Smooth muscle cell (in vitro differentiated cells): ENCODE data around the gene NECAB2. TPM values are rescaled to one million over a fixed set of nuclear protein-coding genes. Genes with fewer than 3 reads are reported as not detected.

Source experiments
- DNase-seq: peaks from one replicate; lab custom pipeline; 2025; ENCODE audit not compliant: unreplicated experiment; lab: John Stamatoyannopoulos, UW
- H2AFZ ChIP-seq: fragments of 200-600 bp; sonication (generic); 2 replicates; pipeline ENCODE4 v1.6.0; 2016; ENCODE audit warnings: antibody characterized with exemption, low read depth, mild to moderate bottlenecking
- H3F3A ChIP-seq: fragments of 200-600 bp; sonication (generic); 2 replicates; pipeline ENCODE4 v1.6.0; 2017; ENCODE audit warnings: antibody characterized with exemption, low read depth
- H3K27ac ChIP-seq: fragments of 200-600 bp; sonication (generic); 2 replicates; pipeline ENCODE4 v1.5.1; 2016; ENCODE audit warnings: low read depth, mild to moderate bottlenecking
- H3K27me3 ChIP-seq: fragments of 200-600 bp; sonication (generic); 2 replicates; pipeline ENCODE4 v1.6.1; 2016; ENCODE audit warnings: low read depth, mild to moderate bottlenecking
- H3K36me3 ChIP-seq: fragments of 200-600 bp; sonication (generic); 2 replicates; pipeline ENCODE4 v1.5.1; 2016; ENCODE audit warnings: low read depth
- H3K4me1 ChIP-seq: fragments of 200-600 bp; sonication (generic); 2 replicates; pipeline ENCODE4 v1.5.1; 2016; ENCODE audit warnings: low read depth
- H3K4me2 ChIP-seq: fragments of 200-600 bp; sonication (generic); 2 replicates; pipeline ENCODE4 v1.6.0; 2016; ENCODE audit warnings: mild to moderate bottlenecking
- H3K4me3 ChIP-seq: fragments of 200-600 bp; sonication (generic); 2 replicates; pipeline ENCODE4 v1.5.1; 2016; ENCODE audit warnings: mild to moderate bottlenecking
- H3K79me2 ChIP-seq: fragments of 200-600 bp; sonication (generic); 2 replicates; pipeline ENCODE4 v1.6.0; 2016; ENCODE audit warnings: low read depth, mild to moderate bottlenecking
- H3K9ac ChIP-seq: fragments of 200-600 bp; sonication (generic); 2 replicates; pipeline ENCODE4 v1.6.0; 2016; ENCODE audit warnings: low read depth
- H3K9me3 ChIP-seq: fragments of 200-600 bp; sonication (generic); replicated peaks from 2 replicates; pipeline ENCODE4 v1.5.1; 2016; ENCODE audit warnings: low read depth
- H4K20me1 ChIP-seq: fragments of 200-600 bp; sonication (generic); 2 replicates; pipeline ENCODE4 v1.6.0; 2016; ENCODE audit warnings: low read depth
- WGBS: methylation state at CpG from one replicate; pipeline ENCODE4 v1.1.7; 2016; ENCODE audit warnings: low lambda C conversion rate; 5-methylcytosine and 5-hydroxymethylcytosine counted together
- polyA plus RNA-seq: library from polyadenylated mRNA; unstranded; fragments of >200 nt; fragmentation: Nextera tagmentation; extraction: Ambion mirVana; gene quantifications from 2 replicates; pipeline ENCODE4 v1.2.1, GENCODE V29; 2016
- total RNA-seq: library from RNA; depleted of rRNA; stranded (reverse); fragments of >200 nt; gene quantifications from 2 replicates; pipeline ENCODE4 v1.2.3, GENCODE V29; 2014
- TF ChIP-seq, protein P1 (sequence below): fragments of 200-600 bp; sonication (generic); IDR thresholded peaks from 2 replicates; pipeline ENCODE4 v1.5.1; 2017; ENCODE audit warnings: borderline replicate concordance, mild to moderate bottlenecking, antibody characterized with exemption; ENCODE audit not compliant: insufficient read depth, poor library complexity, severe bottlenecking

The NECAB2 gene
- total and polyA plus RNA-seq, 2 experiments from 2014 or later: 0.22 to 1.7 TPM

DNA sequence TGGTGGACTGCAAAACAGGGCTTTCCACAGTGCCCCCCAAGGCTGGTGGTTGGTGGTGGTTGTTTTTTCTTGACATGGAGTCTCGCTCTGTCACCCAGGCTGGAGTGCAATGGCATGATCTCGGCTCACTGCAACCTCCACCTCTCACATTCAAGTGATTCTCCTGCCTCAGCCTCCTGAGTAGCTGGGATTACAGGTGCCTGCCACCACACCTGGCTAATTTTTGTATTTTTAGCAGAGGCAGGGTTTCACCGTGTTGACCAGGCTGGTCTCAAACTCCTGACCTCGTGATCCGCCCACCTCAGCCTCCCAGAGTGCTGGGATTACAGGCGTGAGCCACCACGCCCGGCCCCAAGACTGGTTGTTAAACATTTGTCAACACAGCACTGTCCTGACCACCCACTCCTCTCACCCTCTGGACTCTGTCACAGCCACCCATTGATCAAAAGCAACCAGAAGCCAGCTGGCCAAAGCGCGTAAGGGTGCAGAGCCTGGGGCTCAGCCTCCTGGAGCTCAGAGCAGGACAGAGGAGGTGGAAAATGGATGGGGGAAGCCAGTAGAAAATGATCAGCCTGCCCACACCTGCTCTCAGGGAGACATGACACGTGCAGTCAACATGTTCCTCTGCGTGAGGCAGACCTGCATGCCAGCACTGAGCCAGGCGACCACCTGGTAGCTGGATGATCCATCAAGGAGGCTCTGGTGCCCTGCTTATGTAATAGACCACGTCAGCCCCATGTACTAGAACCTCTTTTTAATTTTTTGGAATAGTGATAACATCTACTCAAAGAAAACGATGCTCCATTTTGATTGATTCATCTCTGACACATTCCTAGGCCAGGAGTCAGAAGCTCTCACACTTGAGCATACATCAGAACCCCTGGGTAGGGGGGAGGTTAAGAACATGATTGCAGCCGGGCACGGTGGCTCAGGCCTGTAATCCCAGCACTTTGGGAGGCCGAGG lies 29.8 kb upstream of the NECAB2 start:
- no peaks in the 10 kb centered on the region for H3F3A ChIP-seq
- H3K27me3 ChIP-seq: no peaks in the 10 kb centered on the region
- H3K9ac ChIP-seq: no peak overlapping the region
- 77% methylated on average over 18 of the region's 18 CpGs for WGBS
- H3K4me2 ChIP-seq: no peak overlapping the region
- H3K4me1 ChIP-seq: peaks cover 10% of the 10 kb centered on the region
- no peak overlapping the region for H2AFZ ChIP-seq
- H4K20me1 ChIP-seq: no peaks in the 10 kb centered on the region
- H3K4me3 ChIP-seq: no peak overlapping the region
- no peaks in the 10 kb centered on the region for H3K79me2 ChIP-seq
- no peak for DNase-seq
- no peaks in the 10 kb centered on the region for H3K36me3 ChIP-seq
- TF ChIP-seq, protein P1, sequence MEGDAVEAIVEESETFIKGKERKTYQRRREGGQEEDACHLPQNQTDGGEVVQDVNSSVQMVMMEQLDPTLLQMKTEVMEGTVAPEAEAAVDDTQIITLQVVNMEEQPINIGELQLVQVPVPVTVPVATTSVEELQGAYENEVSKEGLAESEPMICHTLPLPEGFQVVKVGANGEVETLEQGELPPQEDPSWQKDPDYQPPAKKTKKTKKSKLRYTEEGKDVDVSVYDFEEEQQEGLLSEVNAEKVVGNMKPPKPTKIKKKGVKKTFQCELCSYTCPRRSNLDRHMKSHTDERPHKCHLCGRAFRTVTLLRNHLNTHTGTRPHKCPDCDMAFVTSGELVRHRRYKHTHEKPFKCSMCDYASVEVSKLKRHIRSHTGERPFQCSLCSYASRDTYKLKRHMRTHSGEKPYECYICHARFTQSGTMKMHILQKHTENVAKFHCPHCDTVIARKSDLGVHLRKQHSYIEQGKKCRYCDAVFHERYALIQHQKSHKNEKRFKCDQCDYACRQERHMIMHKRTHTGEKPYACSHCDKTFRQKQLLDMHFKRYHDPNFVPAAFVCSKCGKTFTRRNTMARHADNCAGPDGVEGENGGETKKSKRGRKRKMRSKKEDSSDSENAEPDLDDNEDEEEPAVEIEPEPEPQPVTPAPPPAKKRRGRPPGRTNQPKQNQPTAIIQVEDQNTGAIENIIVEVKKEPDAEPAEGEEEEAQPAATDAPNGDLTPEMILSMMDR: no peak
- H3K27ac ChIP-seq: no peak overlapping the region
- no peaks in the 10 kb centered on the region for H3K9me3 ChIP-seq

DNA sequence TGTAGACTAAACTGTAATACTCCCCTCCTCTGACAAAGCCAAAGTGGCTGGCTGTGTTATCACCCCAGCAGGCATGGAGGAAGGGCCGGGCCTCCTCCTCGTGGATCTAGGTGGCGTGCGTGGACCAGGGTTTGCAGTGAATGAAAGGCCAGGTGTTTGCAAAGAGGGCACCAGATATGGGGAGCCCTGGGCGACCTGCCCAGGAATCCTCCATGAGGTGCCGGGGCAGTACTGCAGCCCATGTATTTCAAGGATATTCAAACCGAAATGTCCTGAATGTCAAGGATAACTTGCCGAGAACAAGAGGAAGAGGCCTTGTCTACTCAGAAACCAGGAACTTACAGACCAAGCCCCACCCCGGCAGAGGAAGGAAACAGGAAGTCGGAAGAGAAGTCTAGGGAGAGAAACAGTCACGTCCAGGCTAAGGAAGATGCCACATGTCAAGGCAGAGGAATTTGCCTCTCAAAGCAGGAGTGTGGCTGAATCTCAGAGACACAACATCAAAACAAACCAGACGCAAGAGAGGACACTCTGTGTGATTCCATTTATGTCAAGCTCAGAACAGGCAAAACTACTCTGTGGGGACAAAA lies 28.7 kb upstream of the NECAB2 start:
- no peaks in the 10 kb centered on the region for H3K27me3 ChIP-seq
- no peak overlapping the region for H3K4me2 ChIP-seq
- no peaks in the 10 kb centered on the region for H3F3A ChIP-seq
- 87% methylated on average over 12 of the region's 12 CpGs for WGBS
- no peaks in the 10 kb centered on the region for H3K79me2 ChIP-seq
- TF ChIP-seq, protein P1: no peak
- no peak for DNase-seq
- peaks cover 4% of the 10 kb centered on the region for H3K4me1 ChIP-seq
- H2AFZ ChIP-seq: no peak overlapping the region
- H3K27ac ChIP-seq: no peak overlapping the region
- no peaks in the 10 kb centered on the region for H3K36me3 ChIP-seq
- H3K4me3 ChIP-seq: no peak overlapping the region
- H3K9me3 ChIP-seq: no peaks in the 10 kb centered on the region
- no peak overlapping the region for H3K9ac ChIP-seq
- H4K20me1 ChIP-seq: no peaks in the 10 kb centered on the region

DNA sequence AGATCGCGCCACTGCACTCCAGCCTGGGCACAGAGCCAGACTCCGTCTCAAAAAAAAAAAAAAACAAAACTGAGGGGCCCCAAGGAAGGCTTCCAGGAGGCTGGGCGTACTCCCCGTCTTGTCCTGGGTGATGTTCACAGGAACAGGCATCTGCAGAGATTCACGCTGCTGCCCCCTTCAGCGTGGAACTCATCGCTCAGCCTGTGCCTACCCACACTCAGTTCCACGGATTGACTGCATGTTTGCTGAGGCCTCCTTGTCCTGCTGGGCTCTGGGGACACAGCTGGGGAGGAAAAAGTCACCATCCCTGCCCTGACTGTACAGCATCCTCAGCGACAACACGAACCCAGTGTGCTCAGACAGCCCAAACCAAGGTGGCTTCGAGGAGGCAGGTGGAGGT lies 27.9 kb upstream of the NECAB2 start:
- no peak overlapping the region for H3K4me3 ChIP-seq
- H3K27ac ChIP-seq: no peak overlapping the region
- H4K20me1 ChIP-seq: no peaks in the 10 kb centered on the region
- no peaks in the 10 kb centered on the region for H3K9me3 ChIP-seq
- H3K4me2 ChIP-seq: no peak overlapping the region
- no peaks in the 10 kb centered on the region for H3K27me3 ChIP-seq
- H3K9ac ChIP-seq: no peak overlapping the region
- no peaks in the 10 kb centered on the region for H3K79me2 ChIP-seq
- no peaks in the 10 kb centered on the region for H3K4me1 ChIP-seq
- TF ChIP-seq, protein P1: no peak
- DNase-seq: no peak
- H2AFZ ChIP-seq: no peak overlapping the region
- no peaks in the 10 kb centered on the region for H3K36me3 ChIP-seq
- no peaks in the 10 kb centered on the region for H3F3A ChIP-seq
- WGBS: 90% methylated on average over 12 of the region's 12 CpGs
